Measurements from ENCODE around the gene ARID4A.
"Not testable (repeated sequence)": the region's sequence is repeated elsewhere in the genome, so short reads cannot be mapped to it uniquely, and the experiment has no call there.

The ARID4A gene

GRCh38 chr14:58288106-58288792 lies 10.1 kb upstream of the ARID4A start:
- in situ Hi-C loops (cut with MboI; ENCODE audit: low sequenced_read_pairs): no loop called here

- in situ Hi-C loops (cut with MboI; ENCODE audit: low sequenced_read_pairs): no loop called here
Observed at GRCh38 chr14:58291646-58292045, 6.7 kb upstream of the ARID4A start.

- in situ Hi-C loops (cut with MboI; ENCODE audit: low sequenced_read_pairs): no loop called here
Observed at GRCh38 chr14:58292187-58292586, 6.2 kb upstream of the ARID4A start.

- in situ Hi-C loops (cut with MboI; ENCODE audit: low sequenced_read_pairs): no loop called here
Observed at GRCh38 chr14:58294201-58294600, 4.2 kb upstream of the ARID4A start.

GRCh38 chr14:58296726-58297125 lies 1.6 kb upstream of the ARID4A start:
- in situ Hi-C loops (cut with MboI; ENCODE audit: low sequenced_read_pairs): no loop called here

GRCh38 chr14:58297412-58297761 lies 968 bp upstream of the ARID4A start:
- in situ Hi-C loops (cut with MboI; ENCODE audit: low sequenced_read_pairs): no loop called here

- in situ Hi-C loops (cut with MboI; ENCODE audit: low sequenced_read_pairs): no loop called here
Observed at GRCh38 chr14:58297762-58298476, 436 bp upstream of the ARID4A start.

- in situ Hi-C loops (cut with MboI; ENCODE audit: low sequenced_read_pairs): no loop called here
Observed at GRCh38 chr14:58299401-58300330, 1.3 kb downstream of the ARID4A start.

- in situ Hi-C loops (cut with MboI; ENCODE audit: low sequenced_read_pairs): no loop called here
Observed at GRCh38 chr14:58301416-58301815, 3.1 kb downstream of the ARID4A start.

GRCh38 chr14:58305730-58306129 lies 7.4 kb downstream of the ARID4A start:
- in situ Hi-C loops (cut with MboI; ENCODE audit: low sequenced_read_pairs): no loop called here

GRCh38 chr14:58307597-58308316 lies 9.4 kb downstream of the ARID4A start:
- in situ Hi-C loops (cut with MboI; ENCODE audit: low sequenced_read_pairs): no loop called here

- in situ Hi-C loops (cut with MboI; ENCODE audit: low sequenced_read_pairs): no loop called here
Observed at GRCh38 chr14:58309086-58309485, 10.7 kb downstream of the ARID4A start.

GRCh38 chr14:58313699-58314098 lies 15.3 kb downstream of the ARID4A start:
- in situ Hi-C loops (cut with MboI; ENCODE audit: low sequenced_read_pairs): no loop called here

GRCh38 chr14:58315606-58316005 lies 17.3 kb downstream of the ARID4A start:
- in situ Hi-C loops (cut with MboI; ENCODE audit: low sequenced_read_pairs): no loop called here

- in situ Hi-C loops (cut with MboI; ENCODE audit: low sequenced_read_pairs): no loop called here
Observed at GRCh38 chr14:58327019-58327418, 28.7 kb downstream of the ARID4A start.

- in situ Hi-C loops (cut with MboI; ENCODE audit: low sequenced_read_pairs): no loop called here
Observed at GRCh38 chr14:58331111-58331510, 32.8 kb downstream of the ARID4A start.

- in situ Hi-C loops (cut with MboI; ENCODE audit: low sequenced_read_pairs): no loop called here
Observed at GRCh38 chr14:58332561-58332960, 34.2 kb downstream of the ARID4A start.

GRCh38 chr14:58339666-58340065 lies 41.3 kb downstream of the ARID4A start:
- in situ Hi-C loops (cut with MboI; ENCODE audit: low sequenced_read_pairs): not testable (repeated sequence)

GRCh38 chr14:58341152-58341748 lies 42.9 kb downstream of the ARID4A start:
- in situ Hi-C loops (cut with MboI; ENCODE audit: low sequenced_read_pairs): no loop called here

GRCh38 chr14:58343535-58343934 lies 45.2 kb downstream of the ARID4A start:
- in situ Hi-C loops (cut with MboI; ENCODE audit: low sequenced_read_pairs): not testable (repeated sequence)

Data from hTERT RPE-1 (cell line).